GM06990 (cell line): ENCODE data around the gene TMEM252.
A peak's percentile ranks its signal among the peaks of the same experiment; 100 is the strongest.

Experiments used
- DNase-seq: peaks from one replicate; pipeline ENCODE4 v3.0.0-alpha.2; 2011; ENCODE audit not compliant: insufficient read length; ENCODE audit errors: extremely low read depth
- H3K27me3 ChIP-seq: replicated peaks from 2 replicates; pipeline ENCODE4 v1.6.0; 2011; ENCODE audit warnings: low read length; ENCODE audit not compliant: control insufficient read depth, insufficient read depth
- H3K36me3 ChIP-seq: 2 replicates; pipeline ENCODE4 v1.5.1; 2011; ENCODE audit warnings: low read length; ENCODE audit not compliant: control insufficient read depth, insufficient read depth
- H3K4me3 ChIP-seq: replicated peaks from 2 replicates; pipeline ENCODE4 v1.5.1; 2011; ENCODE audit warnings: low read depth, mild to moderate bottlenecking, control low read depth, low read length
- CTCF ChIP-seq: IDR thresholded peaks from 2 replicates; pipeline ENCODE4 v1.5.1; 2011; ENCODE audit warnings: low read length, control low read depth, mild to moderate bottlenecking, inconsistent platforms; ENCODE audit not compliant: insufficient read depth, poor library complexity, severe bottlenecking

The TMEM252 gene

GRCh38 chr9:68547417-68547816, 6.7 kb upstream of the TMEM252 start:
- DNase-seq = no peak
- Histone ChIP-seq H3K4me3 (no peak overlapping the region), H3K27me3 (no peaks in the 10 kb centered on the region), H3K36me3 (no peaks in the 10 kb centered on the region)
- no peak for TF ChIP-seq CTCF

GRCh38 chr9:68546596-68547390, 6.1 kb upstream of the TMEM252 start:
- Histone ChIP-seq H3K36me3 (no peaks in the 10 kb centered on the region), H3K27me3 (no peaks in the 10 kb centered on the region), H3K4me3 (no peak overlapping the region)
- no peak for TF ChIP-seq CTCF
- peak; percentile 68 for DNase-seq

GRCh38 chr9:68545033-68545705, 4.5 kb upstream of the TMEM252 start:
- Histone ChIP-seq H3K4me3 (no peak overlapping the region), H3K27me3 (no peaks in the 10 kb centered on the region), H3K36me3 (no peaks in the 10 kb centered on the region)
- peak; percentile 42 for DNase-seq
- TF ChIP-seq CTCF = no peak

GRCh38 chr9:68541568-68541967, 885 bp upstream of the TMEM252 start:
- Histone ChIP-seq H3K4me3 (no peak overlapping the region), H3K27me3 (no peaks in the 10 kb centered on the region), H3K36me3 (no peaks in the 10 kb centered on the region)
- no peak for TF ChIP-seq CTCF
- DNase-seq = no peak

- no peak for TF ChIP-seq CTCF
- DNase-seq = no peak
- no peak overlapping the region for H3K4me3 ChIP-seq
- no peaks in the 10 kb centered on the region for H3K27me3 ChIP-seq
- H3K36me3 ChIP-seq = no peaks in the 10 kb centered on the region
Measured at GRCh38 chr9:68538200-68538599, 2.5 kb downstream of the TMEM252 start.
